Measurements from ENCODE around the gene MRPL55. TPM values are rescaled to one million over a fixed set of nuclear protein-coding genes. Genes with fewer than 3 reads are reported as not detected.

MRPL55 gene
- total RNA-seq, 1 experiment from 2014 or later = 57.1 TPM

- intact Hi-C loops (cut with micrococcal nuclease) = no loop called here
- H3K36me3 ChIP-seq (ENCODE audit: control insufficient read depth in 1 of 2, insufficient read depth in 2 of 2, low read length in 2 of 2) = 0 out of 4 replicates have a peak, but pooled peaks cover 0 to 6% of the 10 kb centered on the region in 2 experiments
- no peaks in the 10 kb centered on the region for H3K9me3 ChIP-seq (ENCODE audit: control insufficient read depth in 1 of 2, insufficient read depth in 1 of 2, low read depth in 1 of 2, low read length in 2 of 2)
- no peak overlapping the region for H2AFZ ChIP-seq (ENCODE audit: low read depth, low read length, poor library complexity, severe bottlenecking)
- H3K79me2 ChIP-seq (ENCODE audit: insufficient read depth, low read length) = peaks cover 44% of the 10 kb centered on the region
- no peak overlapping the region for H3K4me2 ChIP-seq (ENCODE audit: low read length)
- DNase-seq (ENCODE audit: low read depth, low spot score) = no peak
- POLR2A ChIA-PET = no interaction called here
- no peak overlapping the region for H3K9ac ChIP-seq (ENCODE audit: low read length)
- no peaks in the 10 kb centered on the region for H4K20me1 ChIP-seq (ENCODE audit: insufficient read depth)
- RAD21 ChIA-PET (ENCODE audit: low non-redundant PET in 1 of 2, low total read pairs in 2 of 2, uncharacterized antibody in 2 of 2, unreplicated experiment in 2 of 2) = no interaction called here
- no TSS peak for BruUV-seq (replicated peaks)
- peaks cover 0 to 5% of the 10 kb centered on the region in 2 experiments; a peak in 3 of 4 replicates for H3K4me1 ChIP-seq (ENCODE audit: control insufficient read depth in 1 of 2, insufficient read depth in 2 of 2, low read length in 2 of 2)
- no peak overlapping the region for H3K27ac ChIP-seq (ENCODE audit: low read depth, low read length)
- no peak for ATAC-seq
- CTCF ChIA-PET = no interaction called here
- no peak overlapping the region for H3K4me3 ChIP-seq (replicated peaks in 1 of 2; ENCODE audit: low read depth in 1 of 2, low read length in 2 of 2)
- no peaks in the 10 kb centered on the region for H3K27me3 ChIP-seq (ENCODE audit: insufficient read depth, low read length)
- no peaks in the 10 kb centered on the region for H3K9me2 ChIP-seq (ENCODE audit: insufficient read depth)
- no peak for TF ChIP-seq YY1 (IDR thresholded peaks at IDR 0.05; ENCODE audit: extremely low read depth, insufficient replicate concordance, low read depth, low read length)
- no peak for TF ChIP-seq ELF1 (IDR thresholded peaks at IDR 0.05; ENCODE audit: borderline replicate concordance, low read depth)
- TF ChIP-seq ATF3 (IDR thresholded peaks at IDR 0.05) = no peak
- TF ChIP-seq ZFX (IDR thresholded peaks at IDR 0.05) = no peak
- no peak for TF ChIP-seq EZH2phosphoT487 (IDR thresholded peaks at IDR 0.05; ENCODE audit: borderline replicate concordance)
- no peak for TF ChIP-seq ZNF274 (IDR thresholded peaks at IDR 0.05; ENCODE audit: low read depth, low read length)
- no peak for TF ChIP-seq SIN3A (IDR thresholded peaks at IDR 0.05; ENCODE audit: low read depth)
Observed at GRCh38 chr1:228146417-228147150, 37.5 kb upstream of the MRPL55 start.

All from HCT116 (cell line).